Measurements from ENCODE around the gene ZNF691.
A peak's percentile ranks its signal among the peaks of the same experiment; 100 is the strongest.

ZNF691 gene

GRCh38 chr1:42841010-42841409 is 5.4 kb upstream of the ZNF691 start (continued):
- TF ChIP-seq PRDM10 (tag by site-specific recombination; IDR thresholded peaks at IDR 0.05) (no peak), ZNF416 (tag by site-specific recombination; IDR thresholded peaks at IDR 0.05) (no peak), ZSCAN4 (tag by site-specific recombination; IDR thresholded peaks at IDR 0.05) (no peak)

DNA sequence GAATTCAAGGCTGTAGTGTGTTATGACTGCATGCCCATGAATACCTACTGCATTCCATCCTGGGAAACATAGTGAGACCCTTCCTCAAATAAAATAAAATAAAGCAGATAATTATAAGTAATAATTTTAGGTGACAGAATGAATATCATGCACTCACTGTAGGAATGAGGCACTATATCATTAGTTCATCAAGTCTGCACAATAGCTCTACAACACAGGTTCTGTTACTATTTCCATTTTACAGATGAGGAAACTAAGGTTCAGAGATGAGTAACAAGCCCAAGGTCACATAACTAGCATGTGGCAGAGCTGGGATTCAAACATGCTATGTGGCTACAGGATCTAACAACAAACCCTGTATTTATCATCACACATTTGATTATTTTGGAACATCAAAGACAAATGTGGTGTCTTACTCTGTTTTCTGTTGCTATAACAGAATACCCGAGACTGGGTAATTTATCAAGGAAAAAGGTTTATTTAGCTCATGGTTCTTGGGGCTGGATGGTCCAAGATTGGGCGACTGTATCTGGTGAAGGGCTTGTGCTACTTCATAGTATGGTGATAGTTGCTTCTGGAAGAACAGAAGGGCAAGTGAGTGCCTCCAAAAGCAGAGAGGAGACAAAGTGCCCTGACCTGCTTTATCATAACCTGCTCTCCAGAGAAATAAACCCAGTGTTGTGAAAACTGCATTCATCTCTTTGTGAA is 4.8 kb upstream of the ZNF691 start:
- CTCF ChIA-PET, result no interaction called here
- Histone ChIP-seq H3K4me3 (ENCODE audit: low read depth, low read length) (no peak overlapping the region), H3K4me1 (ENCODE audit: control insufficient read depth, insufficient read depth, low read length) (no peaks in the 10 kb centered on the region), H3K27ac (ENCODE audit: extremely low read depth, low read depth, low read length) (no peak overlapping the region), H3K9me3 (ENCODE audit: control insufficient read depth, insufficient read depth, low read depth, low read length) (no peaks in the 10 kb centered on the region), H3K36me3 (ENCODE audit: control insufficient read depth in 2 of 2, insufficient read depth in 1 of 2, low read length in 2 of 2) (peaks cover 0 to 29% of the 10 kb centered on the region in 2 experiments; a peak in 1 of 3 replicates)
- TF ChIP-seq ZFP69B (tag by site-specific recombination; IDR thresholded peaks at IDR 0.05) (no peak), ZNF629 (tag by site-specific recombination; IDR thresholded peaks at IDR 0.05) (no peak), ZNF114 (tag by site-specific recombination; IDR thresholded peaks at IDR 0.05) (no peak)
- TF ChIP-seq, protein P1, sequence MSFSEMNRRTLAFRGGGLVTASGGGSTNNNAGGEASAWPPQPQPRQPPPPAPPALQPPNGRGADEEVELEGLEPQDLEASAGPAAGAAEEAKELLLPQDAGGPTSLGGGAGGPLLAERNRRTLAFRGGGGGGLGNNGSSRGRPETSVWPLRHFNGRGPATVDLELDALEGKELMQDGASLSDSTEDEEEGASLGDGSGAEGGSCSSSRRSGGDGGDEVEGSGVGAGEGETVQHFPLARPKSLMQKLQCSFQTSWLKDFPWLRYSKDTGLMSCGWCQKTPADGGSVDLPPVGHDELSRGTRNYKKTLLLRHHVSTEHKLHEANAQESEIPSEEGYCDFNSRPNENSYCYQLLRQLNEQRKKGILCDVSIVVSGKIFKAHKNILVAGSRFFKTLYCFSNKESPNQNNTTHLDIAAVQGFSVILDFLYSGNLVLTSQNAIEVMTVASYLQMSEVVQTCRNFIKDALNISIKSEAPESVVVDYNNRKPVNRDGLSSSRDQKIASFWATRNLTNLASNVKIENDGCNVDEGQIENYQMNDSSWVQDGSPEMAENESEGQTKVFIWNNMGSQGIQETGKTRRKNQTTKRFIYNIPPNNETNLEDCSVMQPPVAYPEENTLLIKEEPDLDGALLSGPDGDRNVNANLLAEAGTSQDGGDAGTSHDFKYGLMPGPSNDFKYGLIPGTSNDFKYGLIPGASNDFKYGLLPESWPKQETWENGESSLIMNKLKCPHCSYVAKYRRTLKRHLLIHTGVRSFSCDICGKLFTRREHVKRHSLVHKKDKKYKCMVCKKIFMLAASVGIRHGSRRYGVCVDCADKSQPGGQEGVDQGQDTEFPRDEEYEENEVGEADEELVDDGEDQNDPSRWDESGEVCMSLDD (tag by site-specific recombination; IDR thresholded peaks at IDR 0.05), result no peak
- POLR2A ChIA-PET, result no interaction called here

DNA sequence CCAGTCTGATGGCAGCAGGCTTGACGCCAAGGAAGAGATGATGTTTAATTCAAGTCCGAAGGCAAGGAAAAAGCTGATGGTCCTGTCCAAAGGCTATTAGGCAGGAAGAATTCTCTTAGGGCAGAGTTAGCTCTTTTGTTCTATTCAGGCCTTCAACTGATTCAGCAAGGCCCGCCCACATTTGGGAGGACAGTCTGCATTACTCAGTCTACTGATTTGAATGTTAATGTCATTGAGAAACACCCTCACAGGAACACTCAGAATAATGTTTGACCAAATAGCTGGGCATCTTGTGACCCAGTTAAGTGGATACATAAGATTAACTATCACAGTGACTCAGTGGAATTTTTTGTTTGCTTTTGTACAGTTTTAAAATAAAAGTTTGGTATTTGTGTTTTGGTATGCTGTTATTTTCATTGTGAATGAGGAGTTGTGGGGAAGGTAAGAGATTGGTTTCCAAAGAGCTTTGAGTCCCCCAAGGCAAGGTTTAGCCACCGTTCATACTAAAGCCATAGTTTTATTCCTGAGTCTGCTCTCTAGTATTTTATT is 1.7 kb upstream of the ZNF691 start:
- ChIA-PET CTCF (interaction anchor here (0.5 to 0.8 kb wide), 2 partner anchors 13 to 248 kb away, joined by 3 to 4 read pairs; no protein-coding TSS in a partner anchor), POLR2A (interaction anchor here (2.6 kb wide), 1 partner anchor 28 kb away, joined by 18 read pairs; the partner anchor contains the start of genes ERMAP and SVBP)
- H3K4me1 ChIP-seq (ENCODE audit: control insufficient read depth, insufficient read depth, low read length), result no peaks in the 10 kb centered on the region
- H3K27ac ChIP-seq (ENCODE audit: extremely low read depth, low read depth, low read length), result no peak overlapping the region
- no peak for TF ChIP-seq GLI2 (tag by site-specific recombination; IDR thresholded peaks at IDR 0.05; ENCODE audit: borderline replicate concordance, low read depth)
- peak; percentile 90 for TF ChIP-seq ZNF10 (tag by site-specific recombination; IDR thresholded peaks at IDR 0.05)
- H3K36me3 ChIP-seq (ENCODE audit: control insufficient read depth in 2 of 2, insufficient read depth in 1 of 2, low read length in 2 of 2), result peaks cover 2 to 43% of the 10 kb centered on the region in 2 experiments; a peak in 2 of 3 replicates
- H3K9me3 ChIP-seq (ENCODE audit: control insufficient read depth, insufficient read depth, low read depth, low read length), result no peaks in the 10 kb centered on the region
- H3K4me3 ChIP-seq (ENCODE audit: low read depth, low read length), result no peak overlapping the region

- ChIA-PET POLR2A (interaction anchor here (1.2 to 2.6 kb wide), 2 partner anchors 28 to 47 kb away, joined by 4 to 18 read pairs; partner anchors contain the start of genes ERMAP and SVBP), CTCF (interaction anchor here (0.5 to 0.7 kb wide), 2 partner anchors 54 to 247 kb away, joined by 3 read pairs; no protein-coding TSS in a partner anchor)
- no peak overlapping the region for H3K4me3 ChIP-seq (ENCODE audit: low read depth, low read length)
- TF ChIP-seq ZNF202 (tag by site-specific recombination; IDR thresholded peaks at IDR 0.05; ENCODE audit: borderline replicate concordance) (no peak), ZNF214 (tag by site-specific recombination; IDR thresholded peaks at IDR 0.05; ENCODE audit: borderline replicate concordance) (no peak), KLF10 (tag by site-specific recombination; IDR thresholded peaks at IDR 0.05) (no peak), MZF1 (tag by site-specific recombination; IDR thresholded peaks at IDR 0.05; ENCODE audit: borderline replicate concordance) (no peak), YY2 (tag by site-specific recombination; IDR thresholded peaks at IDR 0.05) (no peak), ZBTB1 (tag by site-specific recombination; IDR thresholded peaks at IDR 0.05) (no peak), ZBTB48 (tag by site-specific recombination; IDR thresholded peaks at IDR 0.05) (no peak), ZNF645 (tag by site-specific recombination; IDR thresholded peaks at IDR 0.05) (no peak)
Observed at GRCh38 chr1:42845193-42845592, 1.2 kb upstream of the ZNF691 start.

More at GRCh38 chr1:42845193-42845592, 1.2 kb upstream of the ZNF691 start:
- Histone ChIP-seq H3K36me3 (ENCODE audit: control insufficient read depth in 2 of 2, insufficient read depth in 1 of 2, low read length in 2 of 2) (peaks cover 7 to 49% of the 10 kb centered on the region in 2 experiments; a peak in 2 of 3 replicates), H3K4me1 (ENCODE audit: control insufficient read depth, insufficient read depth, low read length) (no peaks in the 10 kb centered on the region), H3K9me3 (ENCODE audit: control insufficient read depth, insufficient read depth, low read depth, low read length) (no peaks in the 10 kb centered on the region), H3K27ac (ENCODE audit: extremely low read depth, low read depth, low read length) (no peak overlapping the region)
